SK-N-MC (cell line): Measurements from ENCODE around the gene FOXS1.

Source experiments
- EZH2 ChIP-seq: fragments of 200-600 bp; sonication (generic); IDR thresholded peaks from one replicate; pipeline ENCODE4 v1.6.1; 2017; ENCODE audit warnings: antibody characterized with exemption
- FOXP2 ChIP-seq: optimal IDR thresholded peaks from 2 replicates; pipeline ENCODE3; 2011; ENCODE audit warnings: mild to moderate bottlenecking, moderate library complexity; ENCODE audit not compliant: insufficient read depth; ENCODE audit errors: extremely low read length, control extremely low read depth

GRCh38 chr20:31827059-31827458, 18.3 kb downstream of the FOXS1 start:
- TF ChIP-seq EZH2, result no peak
- no peak for TF ChIP-seq FOXP2
